Measurements from ENCODE around the gene NDUFA8.

DNA sequence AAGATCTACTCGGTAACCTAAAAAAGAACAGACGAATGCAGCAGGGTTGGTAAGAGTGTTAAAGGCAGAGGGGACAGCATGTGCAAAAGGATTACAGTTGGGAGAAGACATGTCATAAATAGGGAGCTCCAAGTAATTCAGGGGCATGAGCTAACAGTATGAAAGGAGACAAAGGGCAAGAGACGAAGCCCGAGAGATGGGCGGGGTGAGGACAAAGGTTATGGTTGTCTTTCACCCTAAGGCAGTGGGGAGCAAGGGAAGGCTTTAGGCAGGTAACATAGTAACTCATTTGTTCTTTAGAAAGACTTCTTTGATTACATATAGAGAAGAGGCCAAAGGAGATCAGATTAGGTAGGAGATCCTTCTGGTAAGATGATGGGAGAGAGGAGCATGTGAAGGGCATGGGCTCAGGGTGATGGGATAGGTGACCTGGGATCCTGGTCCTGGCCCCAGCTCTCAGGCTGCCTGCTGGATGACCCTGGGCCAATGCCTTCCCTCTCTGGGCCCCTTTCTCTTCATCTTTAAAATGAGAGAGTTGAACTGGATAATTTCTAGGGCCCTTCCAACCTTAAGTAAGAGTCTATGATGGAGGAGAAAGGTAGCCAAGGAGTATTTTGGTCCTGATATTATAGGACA is 19.6 kb upstream of the NDUFA8 start:
- no peak for TF ChIP-seq EZH2 (IDR thresholded peaks at IDR 0.05; ENCODE audit: low read depth)
- TF ChIP-seq, protein P1, sequence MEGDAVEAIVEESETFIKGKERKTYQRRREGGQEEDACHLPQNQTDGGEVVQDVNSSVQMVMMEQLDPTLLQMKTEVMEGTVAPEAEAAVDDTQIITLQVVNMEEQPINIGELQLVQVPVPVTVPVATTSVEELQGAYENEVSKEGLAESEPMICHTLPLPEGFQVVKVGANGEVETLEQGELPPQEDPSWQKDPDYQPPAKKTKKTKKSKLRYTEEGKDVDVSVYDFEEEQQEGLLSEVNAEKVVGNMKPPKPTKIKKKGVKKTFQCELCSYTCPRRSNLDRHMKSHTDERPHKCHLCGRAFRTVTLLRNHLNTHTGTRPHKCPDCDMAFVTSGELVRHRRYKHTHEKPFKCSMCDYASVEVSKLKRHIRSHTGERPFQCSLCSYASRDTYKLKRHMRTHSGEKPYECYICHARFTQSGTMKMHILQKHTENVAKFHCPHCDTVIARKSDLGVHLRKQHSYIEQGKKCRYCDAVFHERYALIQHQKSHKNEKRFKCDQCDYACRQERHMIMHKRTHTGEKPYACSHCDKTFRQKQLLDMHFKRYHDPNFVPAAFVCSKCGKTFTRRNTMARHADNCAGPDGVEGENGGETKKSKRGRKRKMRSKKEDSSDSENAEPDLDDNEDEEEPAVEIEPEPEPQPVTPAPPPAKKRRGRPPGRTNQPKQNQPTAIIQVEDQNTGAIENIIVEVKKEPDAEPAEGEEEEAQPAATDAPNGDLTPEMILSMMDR (conservative IDR thresholded peaks at IDR 0.05), result no peak

Data from PC-9 (cell line).